IMR-90 (cell line): ENCODE results near the gene MAB21L3. TPM values are rescaled to one million over a fixed set of nuclear protein-coding genes. Genes with fewer than 3 reads are reported as not detected.

Experiments
- ATAC-seq: fragments of 200-7000 bp; cut with Tn5 transposase; 2 replicates; pipeline ENCODE4 v1.9.1; 2020; ENCODE audit warnings: low read depth, mild to moderate bottlenecking, moderate library complexity
- BruUV-seq: library from RNA; stranded (reverse); fragments of 400-500 nt; replicated peaks from 2 replicates; lab custom pipeline; 2021; lab: Mats Ljungman, UMichigan
- CTCF ChIA-PET: fragments of 300-600 bp; formaldehyde crosslinking; extraction: SDS; loops from one replicate; lab custom pipeline; 2021; ENCODE audit warnings: antibody characterized with exemption; lab: Yijun Ruan, JAX
- POLR2A ChIA-PET: fragments of 300-600 bp; sonication (Branson Sonifier 250); formaldehyde crosslinking; loops from one replicate; lab custom pipeline; 2022; ENCODE audit warnings: antibody characterized with exemption; ENCODE audit not compliant: unreplicated experiment; lab: Charles Lee
- DNase-seq: peaks from one replicate; pipeline ENCODE4 v3.0.0; 2013
- H2AFZ ChIP-seq: replicated peaks from 2 replicates; pipeline ENCODE3; 2013; ENCODE audit warnings: low read length, mild to moderate bottlenecking; ENCODE audit not compliant: poor library complexity
- H2AK5ac ChIP-seq: 2 replicates; pipeline ENCODE4 v1.6.1; 2013; ENCODE audit warnings: low read depth, low read length, inconsistent platforms
- H2AK9ac ChIP-seq: replicated peaks from 2 replicates; pipeline ENCODE3; 2013; ENCODE audit warnings: mild to moderate bottlenecking, low read depth, low read length, moderate library complexity; ENCODE audit not compliant: poor library complexity
- H2BK120ac ChIP-seq: 2 replicates; pipeline ENCODE4 v1.6.1; 2013; ENCODE audit warnings: low read depth, low read length, inconsistent platforms
- H2BK15ac ChIP-seq: 3 replicates; pipeline ENCODE4 v1.6.1; 2013; ENCODE audit warnings: low read depth, low read length, inconsistent platforms
- H2BK20ac ChIP-seq: 2 replicates; pipeline ENCODE4 v1.6.1; 2013; ENCODE audit warnings: low read depth, mild to moderate bottlenecking, inconsistent platforms, low read length, moderate library complexity
- H2BK5ac ChIP-seq: 2 replicates; pipeline ENCODE4 v1.6.1; 2013; ENCODE audit warnings: mild to moderate bottlenecking, low read depth, low read length, inconsistent platforms; ENCODE audit not compliant: poor library complexity, severe bottlenecking
- H3K14ac ChIP-seq: replicated peaks from 2 replicates; pipeline ENCODE4 v1.6.1; 2013; ENCODE audit warnings: low read depth, low read length, inconsistent platforms
- H3K18ac ChIP-seq: 2 replicates; pipeline ENCODE4 v1.6.1; 2013; ENCODE audit warnings: low read depth, low read length, control low read depth
- H3K23ac ChIP-seq: 2 replicates; pipeline ENCODE4 v1.6.1; 2013; ENCODE audit warnings: low read depth, low read length, inconsistent platforms
- H3K27ac ChIP-seq: 2 replicates; pipeline ENCODE4 v1.5.1; 2013; ENCODE audit warnings: mild to moderate bottlenecking, control low read depth, low read length; ENCODE audit not compliant: insufficient read depth
- H3K27me3 ChIP-seq: 2 replicates; pipeline ENCODE4 v1.6.1; 2013; ENCODE audit warnings: low read length; ENCODE audit not compliant: control insufficient read depth, insufficient read depth
- H3K36me3 ChIP-seq: 2 replicates; pipeline ENCODE4 v1.6.1; 2013; ENCODE audit warnings: low read length, mixed read lengths; ENCODE audit not compliant: control insufficient read depth, insufficient read depth
- H3K4ac ChIP-seq: 2 replicates; pipeline ENCODE4 v1.6.1; 2013; ENCODE audit warnings: low read depth, low read length, inconsistent platforms
- H3K4me1 ChIP-seq: 2 replicates; pipeline ENCODE4 v1.6.1; 2013; ENCODE audit warnings: low read length, mixed read lengths; ENCODE audit not compliant: control insufficient read depth, insufficient read depth
- H3K4me2 ChIP-seq: 2 replicates; pipeline ENCODE4 v1.6.1; 2013; ENCODE audit warnings: low read depth, mild to moderate bottlenecking, control low read depth, low read length, moderate library complexity
- H3K4me3 ChIP-seq: 2 replicates; pipeline ENCODE4 v1.5.1; 2013; ENCODE audit warnings: low read depth, mild to moderate bottlenecking, control low read depth, low read length, moderate library complexity; ENCODE audit not compliant: insufficient read depth
- H3K56ac ChIP-seq: 2 replicates; pipeline ENCODE4 v1.6.1; 2013; ENCODE audit warnings: low read length, inconsistent platforms; ENCODE audit not compliant: insufficient read depth; ENCODE audit errors: extremely low read depth
- H3K79me1 ChIP-seq, 2 experiments: 2 replicates each; pipeline ENCODE4 v1.6.1; 2013; ENCODE audit warnings: low read length in 2 of 2, inconsistent platforms in 1 of 2, low read depth in 1 of 2
- H3K9ac ChIP-seq: 2 replicates; pipeline ENCODE4 v1.6.1; 2013; ENCODE audit warnings: low read depth, low read length, control low read depth
- H3K9me1 ChIP-seq: 2 replicates; pipeline ENCODE4 v1.6.1; 2013; ENCODE audit warnings: low read length, inconsistent platforms; ENCODE audit not compliant: insufficient read depth
- H3K9me3 ChIP-seq: 2 replicates; pipeline ENCODE4 v1.6.1; 2013; ENCODE audit warnings: low read length; ENCODE audit not compliant: control insufficient read depth, insufficient read depth
- H4K20me1 ChIP-seq: 2 replicates; pipeline ENCODE4 v1.6.1; 2013; ENCODE audit warnings: low read length, inconsistent platforms; ENCODE audit not compliant: insufficient read depth
- H4K5ac ChIP-seq: 2 replicates; pipeline ENCODE4 v1.6.1; 2013; ENCODE audit warnings: mild to moderate bottlenecking, low read depth, low read length, control low read depth
- H4K8ac ChIP-seq, 2 experiments: 2 replicates each; pipeline ENCODE4 v1.6.1; 2013; ENCODE audit warnings: low read depth in 2 of 2, low read length in 2 of 2, control low read depth in 1 of 2, inconsistent platforms in 1 of 2
- H4K91ac ChIP-seq: 2 replicates; pipeline ENCODE4 v1.6.1; 2013; ENCODE audit warnings: low read depth, low read length, inconsistent platforms; ENCODE audit not compliant: insufficient read depth
- BHLHE40 ChIP-seq: fragments of 150-350 bp; IDR thresholded peaks from 2 replicates; pipeline ENCODE4 v1.6.1; 2016; ENCODE audit warnings: mild to moderate bottlenecking, low read depth, low read length
- CHD1 ChIP-seq: IDR thresholded peaks from 2 replicates; pipeline ENCODE4 v1.6.1; 2012; ENCODE audit warnings: low read depth, low read length, improper control_type of control experiment
- CTCF ChIP-seq: conservative IDR thresholded peaks from 2 replicates; pipeline ENCODE4 v1.5.1; 2012; ENCODE audit warnings: mild to moderate bottlenecking, low read depth, low read length, improper control_type of control experiment
- ELK1 ChIP-seq: fragments of 150-350 bp; IDR thresholded peaks from 2 replicates; pipeline ENCODE4 v1.6.1; 2016; ENCODE audit warnings: low read depth, mild to moderate bottlenecking, low read length, moderate library complexity, borderline replicate concordance
- FOS ChIP-seq: fragments of 150-350 bp; IDR thresholded peaks from 2 replicates; pipeline ENCODE4 v1.6.1; 2016; ENCODE audit warnings: low read depth, low read length
- MAFK ChIP-seq: IDR thresholded peaks from 2 replicates; pipeline ENCODE4 v1.6.1; 2012; ENCODE audit warnings: low read depth, low read length, improper control_type of control experiment
- MAZ ChIP-seq: IDR thresholded peaks from 2 replicates; pipeline ENCODE4 v1.6.1; 2012; ENCODE audit warnings: low read depth, mild to moderate bottlenecking, low read length, improper control_type of control experiment, moderate library complexity, borderline replicate concordance
- MXI1 ChIP-seq: IDR thresholded peaks from 2 replicates; pipeline ENCODE4 v1.6.1; 2012; ENCODE audit warnings: low read depth, mild to moderate bottlenecking, low read length, moderate library complexity, borderline replicate concordance
- POLR2A ChIP-seq: IDR thresholded peaks from 2 replicates; pipeline ENCODE4 v1.6.1; 2012; ENCODE audit warnings: mild to moderate bottlenecking, low read depth, low read length
- RAD21 ChIP-seq: IDR thresholded peaks from 2 replicates; pipeline ENCODE4 v1.6.1; 2012; ENCODE audit warnings: low read length, improper control_type of control experiment
- RCOR1 ChIP-seq: IDR thresholded peaks from 2 replicates; pipeline ENCODE4 v1.6.1; 2012; ENCODE audit warnings: mild to moderate bottlenecking, low read length, improper control_type of control experiment; ENCODE audit not compliant: insufficient replicate concordance
- RFX5 ChIP-seq: IDR thresholded peaks from 2 replicates; pipeline ENCODE4 v1.8.0; 2012; ENCODE audit warnings: low read depth, mild to moderate bottlenecking, low read length, moderate library complexity
- SMC3 ChIP-seq: fragments of 150-350 bp; IDR thresholded peaks from 2 replicates; pipeline ENCODE4 v1.6.1; 2016; ENCODE audit warnings: low read depth, mild to moderate bottlenecking, antibody characterized with exemption, low read length, moderate library complexity
- WGBS, 2 experiments: methylation state at CpG; one replicate each; pipeline versions ENCODE4 v1.1.5 to v1.1.7; 2013; ENCODE audit warnings: missing lambda C conversion rate in 2 of 2; ENCODE audit not compliant: insufficient read length in 1 of 2; ENCODE audit errors: extremely low coverage in 2 of 2; 5-methylcytosine and 5-hydroxymethylcytosine counted together
- dilution Hi-C: fragments of 300-500 bp; cut with HindIII; formaldehyde crosslinking; loops from one replicate; pipeline ENCODE4 v1.14.3; 2018; ENCODE audit warnings: low sequenced_read_pairs; ENCODE audit not compliant: unreplicated experiment
- in situ Hi-C: fragments of 300-500 bp; cut with MboI; formaldehyde crosslinking; loops from 3 replicates; pipeline ENCODE4 v1.14.3; 2019; ENCODE audit warnings: low sequenced_read_pairs, inconsistent platforms, mixed read lengths
- intact Hi-C: fragments of 100-400 bp; cut with micrococcal nuclease; formaldehyde crosslinking; loops from 2 replicates; pipeline ENCODE4 v1.10.0; 2022
- polyA plus RNA-seq, 3 experiments: library from polyadenylated mRNA; depleted of rRNA; stranded (reverse); fragments of >200 nt; gene quantifications; 2 replicates each; pipeline ENCODE4 v1.2.3, GENCODE V29; 2012; ENCODE audit warnings: low replicate concordance in 1 of 3
- total RNA-seq: library from RNA; depleted of rRNA; stranded (reverse); fragments of >200 nt; gene quantifications from 2 replicates; pipeline ENCODE4 v1.2.3, GENCODE V29; 2012

MAB21L3 gene
- total and polyA plus RNA-seq, 2 of the 4 experiments (the other 2 are of a cell fraction), result not detected

- TF ChIP-seq CHD1, result no peak
Observed at GRCh38 chr1:116170721-116171589, 59.8 kb downstream of the MAB21L3 start (continued).

GRCh38 chr1:116172666-116173065, 61.5 kb downstream of the MAB21L3 start:
- in situ Hi-C loops, result no loop called here
- ATAC-seq, result no peak
- BruUV-seq, result no TSS peak
- TF ChIP-seq MXI1 (no peak), MAZ (no peak), ELK1 (no peak), RAD21 (no peak), CTCF (no peak), SMC3 (no peak), FOS (no peak), RCOR1 (no peak), POLR2A (no peak), BHLHE40 (no peak), CHD1 (no peak), RFX5 (no peak), MAFK (no peak)

More at GRCh38 chr1:116172666-116173065, 61.5 kb downstream of the MAB21L3 start:
- H3K23ac ChIP-seq, result no peak overlapping the region
- no peak overlapping the region for H2AK9ac ChIP-seq
- no peaks in the 10 kb centered on the region for H4K20me1 ChIP-seq
- H2AK5ac ChIP-seq, result no peak overlapping the region
- no peak overlapping the region for H2BK15ac ChIP-seq
- dilution Hi-C loops (no loop called here), intact Hi-C loops (no loop called here)
- no peaks in the 10 kb centered on the region for H3K9me1 ChIP-seq
- ChIA-PET CTCF (no interaction called here), POLR2A (no interaction called here)
- no peak overlapping the region for H2BK5ac ChIP-seq
- no peaks in the 10 kb centered on the region for H3K79me1 ChIP-seq
- no peak overlapping the region for H3K27ac ChIP-seq
- no peak overlapping the region for H2BK120ac ChIP-seq
- no peak overlapping the region for H2BK20ac ChIP-seq
- no peak overlapping the region for H4K91ac ChIP-seq
- H4K5ac ChIP-seq, result no peak overlapping the region
- no peaks in the 10 kb centered on the region for H3K36me3 ChIP-seq
- no peak overlapping the region for H3K4ac ChIP-seq
- no peak overlapping the region for H3K18ac ChIP-seq
- H3K9me3 ChIP-seq, result no peaks in the 10 kb centered on the region
- no peak overlapping the region for H3K4me2 ChIP-seq
- no peak overlapping the region for H3K4me3 ChIP-seq
- H3K9ac ChIP-seq, result no peak overlapping the region
- WGBS, 2 experiments, result no CpG with 5 or more reads among the region's 1 CpG
- no peaks in the 10 kb centered on the region for H3K4me1 ChIP-seq
- no peak overlapping the region for H3K56ac ChIP-seq
- H4K8ac ChIP-seq, result no peak overlapping the region
- no peak overlapping the region for H3K14ac ChIP-seq
- H2AFZ ChIP-seq, result no peak overlapping the region
- H3K27me3 ChIP-seq, result peaks cover 9% of the 10 kb centered on the region
- DNase-seq, result no peak
